Parathyroid adenoma (tissue), 2 donors: Measurements from ENCODE around the gene RAB38.

ENCODE experiments used
- H2AFZ ChIP-seq: fragments of 300-600 bp; sonication (generic); one replicate; pipeline ENCODE4 v1.7.0; 2017; ENCODE audit warnings: antibody characterized with exemption, mild to moderate bottlenecking
- H3K27ac ChIP-seq: fragments of 300-600 bp; sonication (generic); one replicate; pipeline ENCODE4 v1.7.0; 2017
- H3K27me3 ChIP-seq: fragments of 300-600 bp; sonication (generic); one replicate; pipeline ENCODE4 v1.7.0; 2017; ENCODE audit warnings: low read length; ENCODE audit not compliant: control insufficient read depth, insufficient read depth
- H3K36me3 ChIP-seq: fragments of 300-600 bp; sonication (generic); one replicate; pipeline ENCODE4 v1.7.0; 2017; ENCODE audit warnings: low read length; ENCODE audit not compliant: control insufficient read depth, insufficient read depth
- H3K4me1 ChIP-seq: fragments of 300-600 bp; sonication (generic); one replicate; pipeline ENCODE4 v1.7.0; 2017; ENCODE audit warnings: control low read depth
- H3K4me2 ChIP-seq: fragments of 300-600 bp; sonication (generic); one replicate; pipeline ENCODE4 v1.7.0; 2017; ENCODE audit warnings: low read length
- H3K4me3 ChIP-seq: fragments of 300-600 bp; sonication (generic); one replicate; pipeline ENCODE4 v1.7.0; 2017; ENCODE audit warnings: low read depth, low read length
- H3K79me2 ChIP-seq: fragments of 300-600 bp; sonication (generic); one replicate; pipeline ENCODE4 v1.7.0; 2017; ENCODE audit warnings: control low read depth
- H3K9ac ChIP-seq: fragments of 300-600 bp; sonication (generic); one replicate; pipeline ENCODE4 v1.7.0; 2017; ENCODE audit warnings: mild to moderate bottlenecking
- H3K9me3 ChIP-seq: fragments of 300-600 bp; sonication (generic); one replicate; pipeline ENCODE4 v1.7.0; 2017; ENCODE audit warnings: low read length; ENCODE audit not compliant: control insufficient read depth
- TF ChIP-seq, protein P1 (sequence below): fragments of 300-600 bp; sonication (generic); IDR thresholded peaks from one replicate; pipeline ENCODE4 v1.7.0; 2017; ENCODE audit warnings: antibody characterized with exemption, mild to moderate bottlenecking
- donor health status: primary hyperparathyroidism.

RAB38 gene

DNA sequence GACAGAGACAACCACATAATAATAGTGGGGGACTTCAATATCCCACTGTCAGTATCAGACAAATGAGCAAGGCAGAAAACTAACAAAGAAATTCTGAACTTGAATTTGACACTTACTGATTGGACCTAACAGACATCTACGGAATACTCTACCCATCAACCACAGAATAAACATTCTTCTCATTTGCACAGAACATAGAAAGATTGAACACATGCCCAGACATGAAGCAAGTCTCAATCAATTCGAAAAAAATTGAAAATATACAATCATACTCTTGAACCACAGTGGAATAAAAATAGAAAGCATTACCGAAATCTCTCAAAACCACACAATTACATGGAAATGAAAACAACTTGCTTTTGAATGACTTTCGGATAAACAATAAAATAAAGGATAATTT, 17.9 kb downstream of the RAB38 start:
- Histone ChIP-seq H3K4me3 (no peak overlapping the region), H3K9ac (no peak overlapping the region), H3K79me2 (no peaks in the 10 kb centered on the region), H3K27me3 (no peaks in the 10 kb centered on the region), H3K27ac (no peak overlapping the region), H3K9me3 (no peaks in the 10 kb centered on the region), H3K36me3 (no peaks in the 10 kb centered on the region), H3K4me1 (no peaks in the 10 kb centered on the region), H3K4me2 (no peak overlapping the region), H2AFZ (no peak overlapping the region)
- TF ChIP-seq, protein P1, sequence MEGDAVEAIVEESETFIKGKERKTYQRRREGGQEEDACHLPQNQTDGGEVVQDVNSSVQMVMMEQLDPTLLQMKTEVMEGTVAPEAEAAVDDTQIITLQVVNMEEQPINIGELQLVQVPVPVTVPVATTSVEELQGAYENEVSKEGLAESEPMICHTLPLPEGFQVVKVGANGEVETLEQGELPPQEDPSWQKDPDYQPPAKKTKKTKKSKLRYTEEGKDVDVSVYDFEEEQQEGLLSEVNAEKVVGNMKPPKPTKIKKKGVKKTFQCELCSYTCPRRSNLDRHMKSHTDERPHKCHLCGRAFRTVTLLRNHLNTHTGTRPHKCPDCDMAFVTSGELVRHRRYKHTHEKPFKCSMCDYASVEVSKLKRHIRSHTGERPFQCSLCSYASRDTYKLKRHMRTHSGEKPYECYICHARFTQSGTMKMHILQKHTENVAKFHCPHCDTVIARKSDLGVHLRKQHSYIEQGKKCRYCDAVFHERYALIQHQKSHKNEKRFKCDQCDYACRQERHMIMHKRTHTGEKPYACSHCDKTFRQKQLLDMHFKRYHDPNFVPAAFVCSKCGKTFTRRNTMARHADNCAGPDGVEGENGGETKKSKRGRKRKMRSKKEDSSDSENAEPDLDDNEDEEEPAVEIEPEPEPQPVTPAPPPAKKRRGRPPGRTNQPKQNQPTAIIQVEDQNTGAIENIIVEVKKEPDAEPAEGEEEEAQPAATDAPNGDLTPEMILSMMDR: no peak

DNA sequence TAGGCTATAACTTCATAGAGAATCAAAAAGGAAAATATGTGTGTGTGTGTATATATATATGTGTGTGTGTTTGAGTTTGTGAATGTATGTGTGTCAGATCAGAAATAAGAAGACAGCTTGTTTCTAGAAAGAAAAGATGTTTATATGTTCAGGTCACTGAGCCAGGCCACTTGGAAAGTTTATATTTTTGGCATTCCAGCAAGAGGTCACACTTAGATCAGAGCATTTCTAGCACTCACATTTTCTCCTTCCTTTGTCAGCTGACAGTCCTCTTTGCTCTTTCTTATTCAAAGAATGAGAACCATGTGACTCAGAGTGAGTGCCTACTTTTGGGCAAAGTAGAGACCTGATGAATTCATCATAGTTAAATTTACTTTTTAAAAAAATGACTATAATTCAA, 22.9 kb downstream of the RAB38 start:
- Histone ChIP-seq H3K4me1 (no peaks in the 10 kb centered on the region), H3K79me2 (no peaks in the 10 kb centered on the region), H3K4me2 (no peak overlapping the region), H2AFZ (no peak overlapping the region), H3K9ac (no peak overlapping the region), H3K27ac (no peak overlapping the region), H3K27me3 (no peaks in the 10 kb centered on the region), H3K4me3 (no peak overlapping the region), H3K9me3 (no peaks in the 10 kb centered on the region), H3K36me3 (no peaks in the 10 kb centered on the region)
- TF ChIP-seq, protein P1: no peak

DNA sequence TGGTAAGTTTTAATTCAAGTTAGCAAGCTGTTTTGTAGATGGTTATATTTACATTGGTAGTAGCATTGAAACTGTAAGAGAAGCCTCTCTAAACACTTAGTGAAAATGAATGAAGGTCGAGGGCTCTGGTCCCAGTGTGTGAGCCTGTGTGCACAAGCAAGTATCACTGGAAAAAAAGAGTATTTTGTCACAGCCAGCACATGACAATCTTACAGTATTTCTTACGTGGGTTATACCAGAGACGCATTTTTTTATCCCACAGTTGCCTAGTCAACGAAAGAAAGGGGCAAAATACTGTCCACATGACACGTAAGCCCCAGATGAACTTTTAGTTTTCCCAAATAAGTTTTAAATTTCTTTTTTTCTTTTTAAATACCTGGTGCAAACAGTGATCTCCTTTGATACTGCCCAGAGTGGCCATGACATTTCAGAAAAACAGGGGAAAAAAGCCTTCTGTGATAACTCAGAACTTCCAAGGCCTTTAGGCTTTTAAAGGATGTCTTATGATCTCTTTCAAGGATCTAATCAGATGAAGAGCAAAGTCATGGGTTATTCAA, 23.5 kb downstream of the RAB38 start:
- no peaks in the 10 kb centered on the region for H3K79me2 ChIP-seq
- H3K27ac ChIP-seq: no peak overlapping the region
- H3K27me3 ChIP-seq: no peaks in the 10 kb centered on the region
- H3K9ac ChIP-seq: no peak overlapping the region
- no peaks in the 10 kb centered on the region for H3K36me3 ChIP-seq
- H3K4me2 ChIP-seq: no peak overlapping the region
- no peaks in the 10 kb centered on the region for H3K4me1 ChIP-seq
- H2AFZ ChIP-seq: no peak overlapping the region
- TF ChIP-seq, protein P1: no peak
- H3K4me3 ChIP-seq: no peak overlapping the region
- H3K9me3 ChIP-seq: no peaks in the 10 kb centered on the region

DNA sequence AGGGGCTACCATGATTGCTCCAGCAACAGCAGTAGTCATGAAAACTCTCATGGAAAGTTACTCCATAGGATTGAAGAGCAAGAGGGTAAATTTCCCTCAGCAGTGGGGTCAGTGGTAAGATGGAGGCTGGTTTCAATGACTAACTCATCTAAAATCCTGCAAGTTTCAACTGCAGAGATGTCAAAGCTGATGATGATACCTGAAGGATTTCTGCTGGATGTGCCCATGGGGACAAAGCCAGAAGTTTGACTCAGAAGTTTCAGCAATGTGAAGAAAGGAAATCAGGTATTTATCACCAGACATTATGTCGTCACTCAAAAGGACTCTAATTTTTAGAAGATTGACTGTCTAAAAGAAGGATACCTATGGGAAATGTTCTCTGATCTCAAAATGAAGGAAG, 29.1 kb downstream of the RAB38 start:
- Histone ChIP-seq H3K27me3 (no peaks in the 10 kb centered on the region), H3K36me3 (no peaks in the 10 kb centered on the region), H3K9ac (no peak overlapping the region), H3K27ac (no peak overlapping the region), H2AFZ (no peak overlapping the region), H3K79me2 (no peaks in the 10 kb centered on the region), H3K4me2 (no peak overlapping the region), H3K9me3 (no peaks in the 10 kb centered on the region), H3K4me3 (no peak overlapping the region), H3K4me1 (no peaks in the 10 kb centered on the region)
- TF ChIP-seq, protein P1: no peak

DNA sequence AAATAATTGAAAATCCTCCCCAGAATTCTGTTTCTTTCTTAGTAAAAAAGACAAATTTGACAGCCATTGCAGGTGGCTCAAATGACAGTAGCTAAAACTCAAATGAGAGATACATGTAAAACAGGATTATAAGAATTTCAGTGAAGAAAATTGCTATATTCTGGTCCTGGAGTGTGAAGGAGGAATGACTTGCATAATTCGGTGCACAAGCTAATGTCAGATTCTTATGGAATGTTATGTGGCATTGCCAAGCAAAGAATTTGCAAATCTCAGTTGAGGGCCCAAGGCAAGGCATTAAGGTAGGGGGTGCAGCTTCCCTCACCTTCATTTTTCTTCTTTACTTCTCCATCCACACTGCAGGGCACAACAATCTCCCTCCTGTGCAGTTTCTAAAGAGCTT, 35.4 kb downstream of the RAB38 start:
- Histone ChIP-seq H3K4me1 (no peaks in the 10 kb centered on the region), H3K4me2 (no peak overlapping the region), H3K27me3 (no peaks in the 10 kb centered on the region), H3K9me3 (no peaks in the 10 kb centered on the region), H2AFZ (no peak overlapping the region), H3K9ac (no peak overlapping the region), H3K79me2 (no peaks in the 10 kb centered on the region), H3K36me3 (no peaks in the 10 kb centered on the region), H3K27ac (no peak overlapping the region), H3K4me3 (no peak overlapping the region)
- TF ChIP-seq, protein P1: no peak
